ENCODE results near the gene WDR77. TPM values are rescaled to one million over a fixed set of nuclear protein-coding genes. Genes with fewer than 3 reads are reported as not detected.

WDR77 gene
- total RNA-seq, 1 experiment from 2014 or later, result 64.5 TPM

- Mint-ChIP-seq H3K4me3 (no peak overlapping the region), H3K9me3 (no peaks in the 10 kb centered on the region), H3K27ac (no peak overlapping the region), H3K4me1 (peaks cover 10% of the 10 kb centered on the region), H3K36me3 (peaks cover 34% of the 10 kb centered on the region), H3K27me3 (ENCODE audit: low read depth) (no peaks in the 10 kb centered on the region)
- ChIA-PET POLR2A (no interaction called here), CTCF (no interaction called here)
- no peak for ATAC-seq
- no peak for DNase-seq (ENCODE audit: low spot score)
- no peak for TF ChIP-seq FOXP1 (CRISPR knock-in tag; IDR thresholded peaks at IDR 0.05; ENCODE audit: borderline replicate concordance)
- TF ChIP-seq GRHL2 (CRISPR knock-in tag; IDR thresholded peaks at IDR 0.05; ENCODE audit: insufficient replicate concordance, severe bottlenecking), result no peak
- TF ChIP-seq, protein P1, sequence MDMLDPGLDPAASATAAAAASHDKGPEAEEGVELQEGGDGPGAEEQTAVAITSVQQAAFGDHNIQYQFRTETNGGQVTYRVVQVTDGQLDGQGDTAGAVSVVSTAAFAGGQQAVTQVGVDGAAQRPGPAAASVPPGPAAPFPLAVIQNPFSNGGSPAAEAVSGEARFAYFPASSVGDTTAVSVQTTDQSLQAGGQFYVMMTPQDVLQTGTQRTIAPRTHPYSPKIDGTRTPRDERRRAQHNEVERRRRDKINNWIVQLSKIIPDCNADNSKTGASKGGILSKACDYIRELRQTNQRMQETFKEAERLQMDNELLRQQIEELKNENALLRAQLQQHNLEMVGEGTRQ (CRISPR knock-in tag; IDR thresholded peaks at IDR 0.05), result no peak
- TF ChIP-seq, protein P2, sequence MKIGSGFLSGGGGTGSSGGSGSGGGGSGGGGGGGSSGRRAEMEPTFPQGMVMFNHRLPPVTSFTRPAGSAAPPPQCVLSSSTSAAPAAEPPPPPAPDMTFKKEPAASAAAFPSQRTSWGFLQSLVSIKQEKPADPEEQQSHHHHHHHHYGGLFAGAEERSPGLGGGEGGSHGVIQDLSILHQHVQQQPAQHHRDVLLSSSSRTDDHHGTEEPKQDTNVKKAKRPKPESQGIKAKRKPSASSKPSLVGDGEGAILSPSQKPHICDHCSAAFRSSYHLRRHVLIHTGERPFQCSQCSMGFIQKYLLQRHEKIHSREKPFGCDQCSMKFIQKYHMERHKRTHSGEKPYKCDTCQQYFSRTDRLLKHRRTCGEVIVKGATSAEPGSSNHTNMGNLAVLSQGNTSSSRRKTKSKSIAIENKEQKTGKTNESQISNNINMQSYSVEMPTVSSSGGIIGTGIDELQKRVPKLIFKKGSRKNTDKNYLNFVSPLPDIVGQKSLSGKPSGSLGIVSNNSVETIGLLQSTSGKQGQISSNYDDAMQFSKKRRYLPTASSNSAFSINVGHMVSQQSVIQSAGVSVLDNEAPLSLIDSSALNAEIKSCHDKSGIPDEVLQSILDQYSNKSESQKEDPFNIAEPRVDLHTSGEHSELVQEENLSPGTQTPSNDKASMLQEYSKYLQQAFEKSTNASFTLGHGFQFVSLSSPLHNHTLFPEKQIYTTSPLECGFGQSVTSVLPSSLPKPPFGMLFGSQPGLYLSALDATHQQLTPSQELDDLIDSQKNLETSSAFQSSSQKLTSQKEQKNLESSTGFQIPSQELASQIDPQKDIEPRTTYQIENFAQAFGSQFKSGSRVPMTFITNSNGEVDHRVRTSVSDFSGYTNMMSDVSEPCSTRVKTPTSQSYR (CRISPR knock-in tag; IDR thresholded peaks at IDR 0.05), result no peak
- no peak for TF ChIP-seq NFATC4 (CRISPR knock-in tag; IDR thresholded peaks at IDR 0.05)
- TF ChIP-seq ZNF423 (CRISPR knock-in tag; IDR thresholded peaks at IDR 0.05), result no peak
- no peak for TF ChIP-seq AR (CRISPR knock-in tag; IDR thresholded peaks at IDR 0.05)
- TF ChIP-seq, protein P3, sequence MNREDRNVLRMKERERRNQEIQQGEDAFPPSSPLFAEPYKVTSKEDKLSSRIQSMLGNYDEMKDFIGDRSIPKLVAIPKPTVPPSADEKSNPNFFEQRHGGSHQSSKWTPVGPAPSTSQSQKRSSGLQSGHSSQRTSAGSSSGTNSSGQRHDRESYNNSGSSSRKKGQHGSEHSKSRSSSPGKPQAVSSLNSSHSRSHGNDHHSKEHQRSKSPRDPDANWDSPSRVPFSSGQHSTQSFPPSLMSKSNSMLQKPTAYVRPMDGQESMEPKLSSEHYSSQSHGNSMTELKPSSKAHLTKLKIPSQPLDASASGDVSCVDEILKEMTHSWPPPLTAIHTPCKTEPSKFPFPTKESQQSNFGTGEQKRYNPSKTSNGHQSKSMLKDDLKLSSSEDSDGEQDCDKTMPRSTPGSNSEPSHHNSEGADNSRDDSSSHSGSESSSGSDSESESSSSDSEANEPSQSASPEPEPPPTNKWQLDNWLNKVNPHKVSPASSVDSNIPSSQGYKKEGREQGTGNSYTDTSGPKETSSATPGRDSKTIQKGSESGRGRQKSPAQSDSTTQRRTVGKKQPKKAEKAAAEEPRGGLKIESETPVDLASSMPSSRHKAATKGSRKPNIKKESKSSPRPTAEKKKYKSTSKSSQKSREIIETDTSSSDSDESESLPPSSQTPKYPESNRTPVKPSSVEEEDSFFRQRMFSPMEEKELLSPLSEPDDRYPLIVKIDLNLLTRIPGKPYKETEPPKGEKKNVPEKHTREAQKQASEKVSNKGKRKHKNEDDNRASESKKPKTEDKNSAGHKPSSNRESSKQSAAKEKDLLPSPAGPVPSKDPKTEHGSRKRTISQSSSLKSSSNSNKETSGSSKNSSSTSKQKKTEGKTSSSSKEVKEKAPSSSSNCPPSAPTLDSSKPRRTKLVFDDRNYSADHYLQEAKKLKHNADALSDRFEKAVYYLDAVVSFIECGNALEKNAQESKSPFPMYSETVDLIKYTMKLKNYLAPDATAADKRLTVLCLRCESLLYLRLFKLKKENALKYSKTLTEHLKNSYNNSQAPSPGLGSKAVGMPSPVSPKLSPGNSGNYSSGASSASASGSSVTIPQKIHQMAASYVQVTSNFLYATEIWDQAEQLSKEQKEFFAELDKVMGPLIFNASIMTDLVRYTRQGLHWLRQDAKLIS (CRISPR knock-in tag; IDR thresholded peaks at IDR 0.05; ENCODE audit: borderline replicate concordance), result no peak
- TF ChIP-seq FOXJ3 (CRISPR knock-in tag; IDR thresholded peaks at IDR 0.05; ENCODE audit: borderline replicate concordance), result no peak
- TF ChIP-seq, protein P4, sequence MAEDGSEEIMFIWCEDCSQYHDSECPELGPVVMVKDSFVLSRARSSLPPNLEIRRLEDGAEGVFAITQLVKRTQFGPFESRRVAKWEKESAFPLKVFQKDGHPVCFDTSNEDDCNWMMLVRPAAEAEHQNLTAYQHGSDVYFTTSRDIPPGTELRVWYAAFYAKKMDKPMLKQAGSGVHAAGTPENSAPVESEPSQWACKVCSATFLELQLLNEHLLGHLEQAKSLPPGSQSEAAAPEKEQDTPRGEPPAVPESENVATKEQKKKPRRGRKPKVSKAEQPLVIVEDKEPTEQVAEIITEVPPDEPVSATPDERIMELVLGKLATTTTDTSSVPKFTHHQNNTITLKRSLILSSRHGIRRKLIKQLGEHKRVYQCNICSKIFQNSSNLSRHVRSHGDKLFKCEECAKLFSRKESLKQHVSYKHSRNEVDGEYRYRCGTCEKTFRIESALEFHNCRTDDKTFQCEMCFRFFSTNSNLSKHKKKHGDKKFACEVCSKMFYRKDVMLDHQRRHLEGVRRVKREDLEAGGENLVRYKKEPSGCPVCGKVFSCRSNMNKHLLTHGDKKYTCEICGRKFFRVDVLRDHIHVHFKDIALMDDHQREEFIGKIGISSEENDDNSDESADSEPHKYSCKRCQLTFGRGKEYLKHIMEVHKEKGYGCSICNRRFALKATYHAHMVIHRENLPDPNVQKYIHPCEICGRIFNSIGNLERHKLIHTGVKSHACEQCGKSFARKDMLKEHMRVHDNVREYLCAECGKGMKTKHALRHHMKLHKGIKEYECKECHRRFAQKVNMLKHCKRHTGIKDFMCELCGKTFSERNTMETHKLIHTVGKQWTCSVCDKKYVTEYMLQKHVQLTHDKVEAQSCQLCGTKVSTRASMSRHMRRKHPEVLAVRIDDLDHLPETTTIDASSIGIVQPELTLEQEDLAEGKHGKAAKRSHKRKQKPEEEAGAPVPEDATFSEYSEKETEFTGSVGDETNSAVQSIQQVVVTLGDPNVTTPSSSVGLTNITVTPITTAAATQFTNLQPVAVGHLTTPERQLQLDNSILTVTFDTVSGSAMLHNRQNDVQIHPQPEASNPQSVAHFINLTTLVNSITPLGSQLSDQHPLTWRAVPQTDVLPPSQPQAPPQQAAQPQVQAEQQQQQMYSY (CRISPR knock-in tag; IDR thresholded peaks at IDR 0.05), result no peak
- TF ChIP-seq, protein P5, sequence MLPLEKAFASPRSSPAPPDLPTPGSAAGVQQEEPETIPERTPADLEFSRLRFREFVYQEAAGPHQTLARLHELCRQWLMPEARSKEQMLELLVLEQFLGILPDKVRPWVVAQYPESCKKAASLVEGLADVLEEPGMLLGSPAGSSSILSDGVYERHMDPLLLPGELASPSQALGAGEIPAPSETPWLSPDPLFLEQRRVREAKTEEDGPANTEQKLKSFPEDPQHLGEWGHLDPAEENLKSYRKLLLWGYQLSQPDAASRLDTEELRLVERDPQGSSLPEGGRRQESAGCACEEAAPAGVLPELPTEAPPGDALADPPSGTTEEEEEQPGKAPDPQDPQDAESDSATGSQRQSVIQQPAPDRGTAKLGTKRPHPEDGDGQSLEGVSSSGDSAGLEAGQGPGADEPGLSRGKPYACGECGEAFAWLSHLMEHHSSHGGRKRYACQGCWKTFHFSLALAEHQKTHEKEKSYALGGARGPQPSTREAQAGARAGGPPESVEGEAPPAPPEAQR (CRISPR knock-in tag; IDR thresholded peaks at IDR 0.05), result no peak
- TF ChIP-seq, protein P6, sequence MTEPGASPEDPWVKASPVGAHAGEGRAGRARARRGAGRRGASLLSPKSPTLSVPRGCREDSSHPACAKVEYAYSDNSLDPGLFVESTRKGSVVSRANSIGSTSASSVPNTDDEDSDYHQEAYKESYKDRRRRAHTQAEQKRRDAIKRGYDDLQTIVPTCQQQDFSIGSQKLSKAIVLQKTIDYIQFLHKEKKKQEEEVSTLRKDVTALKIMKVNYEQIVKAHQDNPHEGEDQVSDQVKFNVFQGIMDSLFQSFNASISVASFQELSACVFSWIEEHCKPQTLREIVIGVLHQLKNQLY (CRISPR knock-in tag; IDR thresholded peaks at IDR 0.05), result no peak
- TF ChIP-seq SMAD3 (CRISPR knock-in tag; IDR thresholded peaks at IDR 0.05; ENCODE audit: borderline replicate concordance), result no peak
- TF ChIP-seq MXD4 (CRISPR knock-in tag; IDR thresholded peaks at IDR 0.05; ENCODE audit: borderline replicate concordance), result no peak
- no peak for TF ChIP-seq CDX4 (CRISPR knock-in tag; IDR thresholded peaks at IDR 0.05; ENCODE audit: borderline replicate concordance)
- TF ChIP-seq, protein P7, sequence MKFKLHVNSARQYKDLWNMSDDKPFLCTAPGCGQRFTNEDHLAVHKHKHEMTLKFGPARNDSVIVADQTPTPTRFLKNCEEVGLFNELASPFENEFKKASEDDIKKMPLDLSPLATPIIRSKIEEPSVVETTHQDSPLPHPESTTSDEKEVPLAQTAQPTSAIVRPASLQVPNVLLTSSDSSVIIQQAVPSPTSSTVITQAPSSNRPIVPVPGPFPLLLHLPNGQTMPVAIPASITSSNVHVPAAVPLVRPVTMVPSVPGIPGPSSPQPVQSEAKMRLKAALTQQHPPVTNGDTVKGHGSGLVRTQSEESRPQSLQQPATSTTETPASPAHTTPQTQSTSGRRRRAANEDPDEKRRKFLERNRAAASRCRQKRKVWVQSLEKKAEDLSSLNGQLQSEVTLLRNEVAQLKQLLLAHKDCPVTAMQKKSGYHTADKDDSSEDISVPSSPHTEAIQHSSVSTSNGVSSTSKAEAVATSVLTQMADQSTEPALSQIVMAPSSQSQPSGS (CRISPR knock-in tag; IDR thresholded peaks at IDR 0.05; ENCODE audit: borderline replicate concordance, low read depth), result no peak
Observed at GRCh38 chr1:111455642-111456031, 6.6 kb upstream of the WDR77 start.

All from WTC11 (cell line).